Psoas muscle (tissue), 8 donors: ENCODE data around the gene NR4A2. TPM values are rescaled to one million over a fixed set of nuclear protein-coding genes. Genes with fewer than 3 reads are reported as not detected.

Source experiments
- ATAC-seq, 4 donors: fragments of 200-7000 bp; cut with Tn5 transposase; one replicate each; pipeline ENCODE4 v1.9.1; 2020; ENCODE audit warnings: moderate library complexity in 3 of 4, mild to moderate bottlenecking in 2 of 4
- DNase-seq, 2 donors: peaks; one replicate each; pipeline ENCODE4 v3.0.0-alpha.2; 2020
- H3K27ac ChIP-seq: fragments of 200-600 bp; one replicate; pipeline ENCODE4 v1.8.0; 2022
- H3K27me3 ChIP-seq, 3 donors: fragments of 200-600 bp in 1 of 3; one replicate each; pipeline versions ENCODE4 v1.6.1 to v1.8.0; 2013 to 2022; ENCODE audit warnings: low read length in 2 of 3, mild to moderate bottlenecking in 2 of 3, moderate library complexity in 1 of 3; ENCODE audit not compliant: insufficient read depth in 3 of 3
- H3K36me3 ChIP-seq, 2 donors: fragments of 200-600 bp in 1 of 2; one replicate each; pipeline versions ENCODE4 v1.6.1 to v1.8.0; 2013 to 2022; ENCODE audit warnings: low read depth in 1 of 2, mild to moderate bottlenecking in 1 of 2, moderate library complexity in 1 of 2; ENCODE audit not compliant: insufficient read depth in 1 of 2
- H3K4me1 ChIP-seq: fragments of 200-600 bp; one replicate; pipeline ENCODE4 v1.8.0; 2022
- H3K4me3 ChIP-seq: fragments of 200-600 bp; one replicate; pipeline ENCODE4 v1.8.0; 2022; ENCODE audit warnings: mild to moderate bottlenecking
- H3K9me3 ChIP-seq: fragments of 200-600 bp; one replicate; pipeline ENCODE4 v1.8.0; 2022
- CTCF ChIP-seq: fragments of 200-600 bp; IDR thresholded peaks from one replicate; pipeline ENCODE4 v1.8.0; 2022; ENCODE audit warnings: antibody characterized with exemption
- WGBS, 3 donors: extraction: QIAGEN DNeasy Blood & Tissue Kit; methylation state at CpG; one replicate each; pipeline versions ENCODE4 v1.1.6 to v1.1.7; 2013; 5-methylcytosine and 5-hydroxymethylcytosine counted together
- intact Hi-C, 2 donors: fragments of 100-400 bp; cut with DNase I; formaldehyde crosslinking; loops; one replicate each; pipeline versions ENCODE4 v1.11.0 to v1.14.2; 2022
- long read RNA-seq, 2 donors: library from polyadenylated mRNA; unstranded; transcript quantifications; one replicate each; pipeline ENCODE4 v2.0.0, GENCODE V29; 2021
- polyA plus RNA-seq, 3 donors: library from polyadenylated mRNA; stranded (reverse); fragments of 200-250 nt; gene quantifications; one replicate each; pipeline ENCODE4 v1.2.3, GENCODE V29; 2013
- total RNA-seq, 4 donors: library from RNA; stranded (reverse); fragmentation: NEBNext Ultra II Directional in 2 of 4; extraction: Animal tissue kit (Norgen Biotek cat#: 25700) in 2 of 4; gene quantifications; one replicate each; pipeline versions ENCODE4 v1.2.1 to v1.2.4, GENCODE V29; 2021 to 2023
- donor health status: healthy with polysubstance abuse.
- donor health status: DM: no; HTN: no; CAD: no; lungs with moderate emphysema.
- donor health status: Bipolar disorder and iron deficiency.
- donor health status: healthy.
- donor health status: DM: yes; HTN: yes; CAD: no.
- donor health status: DM: no; HTN: no; CAD: no.
- donor health status: DM: no; HTN: no; CAD: no.
- donor health status: DM: yes; HTN: yes; CAD: no.

Gene NR4A2
- total RNA-seq, result 1 to 10 TPM in 2 of 4 donors, under 1 TPM in 2; 0.86 to 2.3 (median 1.3) TPM
- polyA plus RNA-seq, result 1 to 10 TPM in 2 of 3 donors, under 1 TPM in 1; 0.31 to 1.4 (median 1.2) TPM
- long read RNA-seq, donor 1, partial matches to known transcripts, result 0 of 4 reads
- long read RNA-seq, donor 1, other reads (novel, unspliced or antisense), result 2 of 4 reads
- long read RNA-seq, donor 2, partial matches to known transcripts, result 2 of 3 reads
- long read RNA-seq, donor 2, other reads (novel, unspliced or antisense), result 1 of 3 reads

DNA sequence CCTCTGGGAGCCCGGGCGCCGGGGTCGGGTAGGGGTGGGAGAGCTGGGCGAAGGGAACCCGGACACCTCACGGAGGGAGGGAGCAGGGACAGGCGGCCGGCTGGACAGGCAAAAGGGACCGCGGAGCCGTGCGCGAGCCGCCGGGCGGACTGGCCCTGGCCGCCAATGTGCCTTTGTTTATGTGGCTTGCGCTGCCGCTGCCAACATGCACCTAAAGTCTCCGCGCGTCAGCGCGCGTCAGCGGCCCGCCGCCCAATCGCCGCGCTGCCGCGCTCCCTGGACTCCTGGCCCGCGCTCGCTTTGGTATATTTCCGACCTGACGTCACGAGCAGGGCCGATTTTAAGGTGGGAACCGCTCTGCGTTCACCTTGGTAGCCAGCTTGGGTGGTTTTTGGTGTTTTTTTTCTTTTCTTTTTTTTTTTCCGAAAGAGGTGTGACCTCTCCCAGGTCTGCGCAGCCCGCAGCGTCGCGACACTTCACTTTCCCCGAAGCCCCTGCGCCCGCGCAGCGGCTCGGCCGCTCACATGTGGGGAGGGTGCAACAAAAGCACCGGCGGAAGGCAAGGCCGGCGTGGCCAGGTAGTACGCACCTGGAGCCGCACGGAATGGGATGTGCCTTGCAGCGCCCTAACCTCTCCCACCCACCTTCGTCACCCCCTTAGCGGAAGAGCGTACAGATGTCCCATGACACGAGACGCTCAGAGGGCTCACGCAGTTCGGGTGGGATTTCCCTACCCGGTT is at the start of gene NR4A2:
Gene NR4A2, minus strand, starts transcription at position 188 of the 740 bp plus-strand sequence. CDS start 2,535 bp downstream, outside the sequence.
- intact Hi-C loops, result loop anchor here (10.0 kb wide), 2 partner anchors 252 to 562 kb away; no protein-coding TSS in a partner anchor
- H3K27ac ChIP-seq, result peak within 1 kb of the TSS; percentile 93
- H3K4me1 ChIP-seq, result peaks cover 15% of the 10 kb centered on the region
- no peaks in the 10 kb centered on the region for H3K9me3 ChIP-seq
- ATAC-seq (peak; percentile 76 to 78 (median 76)), DNase-seq (peak; percentile 85 to 91)
- WGBS, 3 donors, result 0% methylated on average over 67 to 72 of the region's 72 CpGs
- peaks cover 0 to 5% of the 10 kb centered on the region in 2 donors for H3K36me3 ChIP-seq
- no peaks in the 10 kb centered on the region for H3K27me3 ChIP-seq
- TF ChIP-seq CTCF, result no peak
- H3K4me3 ChIP-seq, result peak within 1 kb of the TSS; percentile 78

- intact Hi-C loops, result no loop called here
- Histone ChIP-seq H3K9me3 (no peaks in the 10 kb centered on the region), H3K27me3 (no peaks in the 10 kb centered on the region), H3K36me3 (no peaks in the 10 kb centered on the region), H3K4me1 (no peaks in the 10 kb centered on the region), H3K4me3 (no peak overlapping the region), H3K27ac (no peak overlapping the region)
- no peak for ATAC-seq
- no peak for TF ChIP-seq CTCF
- WGBS, 3 donors, result 90 to 92% (median 91%) methylated on average over 1 of the region's 1 CpG
- no peak for DNase-seq
These were observed 47.7 kb upstream of the NR4A2 start for GRCh38 chr2:156380117-156380645.

DNA sequence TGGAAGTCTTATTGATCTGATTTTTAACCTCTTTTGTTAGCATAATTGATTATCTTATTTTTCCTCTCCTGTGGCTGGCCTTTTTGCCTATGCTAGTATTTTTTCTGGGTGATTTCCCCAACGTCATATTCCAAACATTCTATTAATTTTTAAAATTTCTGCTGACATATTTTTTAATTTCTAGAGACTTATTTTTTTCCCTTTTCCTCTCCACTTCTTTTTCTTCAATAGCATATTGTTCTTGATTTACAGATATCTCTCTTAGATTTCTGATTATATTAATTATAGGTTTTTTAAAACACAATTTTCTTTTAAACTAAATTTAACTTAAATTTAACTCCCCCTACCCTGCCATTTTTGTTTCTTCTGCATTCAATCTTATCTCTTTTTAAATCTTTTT is 47.2 kb upstream of the NR4A2 start:
- no peaks in the 10 kb centered on the region for H3K4me1 ChIP-seq
- H3K4me3 ChIP-seq, result no peak overlapping the region
- 71 to 81% (median 73%) methylated on average over 1 of the region's 1 CpG for WGBS, 3 donors
- no peaks in the 10 kb centered on the region for H3K9me3 ChIP-seq
- H3K36me3 ChIP-seq, result no peaks in the 10 kb centered on the region
- no peaks in the 10 kb centered on the region for H3K27me3 ChIP-seq
- intact Hi-C loops, result no loop called here
- DNase-seq (no peak), ATAC-seq (no peak)
- no peak for TF ChIP-seq CTCF
- H3K27ac ChIP-seq, result no peak overlapping the region

DNA sequence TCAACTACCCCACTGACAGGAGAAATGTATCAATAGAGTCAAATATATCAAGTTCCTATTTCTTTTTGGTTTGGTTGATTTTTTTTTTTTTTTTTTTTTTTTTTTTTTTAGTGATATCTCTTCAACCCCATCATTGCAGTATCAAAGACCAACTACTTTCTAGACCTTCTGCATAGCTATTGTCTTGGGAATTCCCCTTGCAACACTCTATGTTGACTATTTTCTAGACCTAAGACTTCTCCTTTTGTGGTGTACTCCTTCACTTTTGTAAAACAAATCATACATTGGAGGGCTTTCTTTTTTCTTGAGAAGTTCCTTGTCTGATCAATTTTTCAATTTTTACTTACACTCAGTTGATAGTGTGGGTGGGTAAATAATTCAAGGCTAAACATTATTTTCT is 46.5 kb upstream of the NR4A2 start:
- ATAC-seq, result no peak
- intact Hi-C loops, result no loop called here

More for the DNA sequence above, 46.5 kb upstream of the NR4A2 start:
- no peak overlapping the region for H3K27ac ChIP-seq
- no peak for DNase-seq
- H3K27me3 ChIP-seq, result no peaks in the 10 kb centered on the region
- no peaks in the 10 kb centered on the region for H3K36me3 ChIP-seq
- H3K4me3 ChIP-seq, result no peak overlapping the region
- no peaks in the 10 kb centered on the region for H3K4me1 ChIP-seq
- no peaks in the 10 kb centered on the region for H3K9me3 ChIP-seq
- TF ChIP-seq CTCF, result no peak
